ENCODE results near the gene RRP8. TPM values are rescaled to one million over a fixed set of nuclear protein-coding genes. Genes with fewer than 3 reads are reported as not detected.

Gene RRP8
- total RNA-seq, 1 experiment from 2014 or later = 10.1 TPM

DNA sequence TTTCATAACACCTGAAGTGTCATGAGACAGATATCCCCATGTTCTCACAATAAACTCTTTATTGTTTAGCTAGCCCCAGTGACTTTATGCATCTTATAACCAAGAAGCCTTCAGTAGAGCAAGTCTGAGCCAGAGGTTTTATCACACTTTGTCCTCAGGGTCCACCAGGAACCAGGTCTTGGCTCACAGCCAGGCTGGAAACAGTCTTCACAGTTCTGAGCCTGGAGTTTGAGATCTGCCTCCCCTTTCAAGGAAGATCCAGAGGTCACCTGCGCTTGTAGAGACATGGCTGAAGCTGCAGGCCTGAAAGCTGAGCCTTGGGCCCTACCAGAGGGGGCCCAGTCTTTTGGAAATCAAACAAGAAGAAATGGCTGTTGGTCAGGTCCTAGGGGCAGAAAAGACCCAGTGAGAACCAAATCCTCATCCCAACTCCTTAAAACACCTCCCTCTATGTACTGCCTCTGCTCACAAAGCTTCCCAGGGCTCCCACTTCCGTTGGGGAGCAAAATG, 3.5 kb downstream of the RRP8 start:
- intact Hi-C loops (cut with micrococcal nuclease; ENCODE audit: unreplicated experiment) = loop anchor here (5.0 to 10.0 kb wide), 2 partner anchors 125 to 208 kb away; partner anchors contain the start of genes SMPD1 and TRIM3
- no peak overlapping the region for H3K4me2 ChIP-seq
- DNase-seq = no peak
- H3K4me3 ChIP-seq = no peak overlapping the region
- H3K9me3 ChIP-seq (ENCODE audit: insufficient read depth, low read depth) = no peaks in the 10 kb centered on the region
- H4K20me1 ChIP-seq (ENCODE audit: insufficient read depth) = no peaks in the 10 kb centered on the region
- no peaks in the 10 kb centered on the region for H3K27me3 ChIP-seq (ENCODE audit: insufficient read depth, low read depth)
- no peak for TF ChIP-seq EZH2 (IDR thresholded peaks at IDR 0.05; ENCODE audit: low read depth)
- TF ChIP-seq, protein P1, sequence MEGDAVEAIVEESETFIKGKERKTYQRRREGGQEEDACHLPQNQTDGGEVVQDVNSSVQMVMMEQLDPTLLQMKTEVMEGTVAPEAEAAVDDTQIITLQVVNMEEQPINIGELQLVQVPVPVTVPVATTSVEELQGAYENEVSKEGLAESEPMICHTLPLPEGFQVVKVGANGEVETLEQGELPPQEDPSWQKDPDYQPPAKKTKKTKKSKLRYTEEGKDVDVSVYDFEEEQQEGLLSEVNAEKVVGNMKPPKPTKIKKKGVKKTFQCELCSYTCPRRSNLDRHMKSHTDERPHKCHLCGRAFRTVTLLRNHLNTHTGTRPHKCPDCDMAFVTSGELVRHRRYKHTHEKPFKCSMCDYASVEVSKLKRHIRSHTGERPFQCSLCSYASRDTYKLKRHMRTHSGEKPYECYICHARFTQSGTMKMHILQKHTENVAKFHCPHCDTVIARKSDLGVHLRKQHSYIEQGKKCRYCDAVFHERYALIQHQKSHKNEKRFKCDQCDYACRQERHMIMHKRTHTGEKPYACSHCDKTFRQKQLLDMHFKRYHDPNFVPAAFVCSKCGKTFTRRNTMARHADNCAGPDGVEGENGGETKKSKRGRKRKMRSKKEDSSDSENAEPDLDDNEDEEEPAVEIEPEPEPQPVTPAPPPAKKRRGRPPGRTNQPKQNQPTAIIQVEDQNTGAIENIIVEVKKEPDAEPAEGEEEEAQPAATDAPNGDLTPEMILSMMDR (conservative IDR thresholded peaks at IDR 0.05) = no peak
- no peaks in the 10 kb centered on the region for H3K9me2 ChIP-seq (ENCODE audit: insufficient read depth)
- no peak overlapping the region for H2AFZ ChIP-seq
- ChIA-PET CTCF (no interaction called here), POLR2A (ENCODE audit: unreplicated experiment) (interaction anchor here (0.6 kb wide), 1 partner anchor 81 kb away, joined by 3 read pairs; no protein-coding TSS in a partner anchor)
- no TSS peak for BruUV-seq (replicated peaks)
- no peaks in the 10 kb centered on the region for H3F3A ChIP-seq (ENCODE audit: insufficient read depth, low read depth)
- H3K79me2 ChIP-seq (ENCODE audit: low read depth) = peaks cover 35% of the 10 kb centered on the region
- 0 out of 2 replicates have a peak, but pooled peaks cover 6% of the 10 kb centered on the region for H3K36me3 ChIP-seq (ENCODE audit: low read depth)
- H3K27ac ChIP-seq = no peak overlapping the region
- H3K4me1 ChIP-seq (replicated peaks; ENCODE audit: insufficient read depth) = peaks cover 6% of the 10 kb centered on the region

DNA sequence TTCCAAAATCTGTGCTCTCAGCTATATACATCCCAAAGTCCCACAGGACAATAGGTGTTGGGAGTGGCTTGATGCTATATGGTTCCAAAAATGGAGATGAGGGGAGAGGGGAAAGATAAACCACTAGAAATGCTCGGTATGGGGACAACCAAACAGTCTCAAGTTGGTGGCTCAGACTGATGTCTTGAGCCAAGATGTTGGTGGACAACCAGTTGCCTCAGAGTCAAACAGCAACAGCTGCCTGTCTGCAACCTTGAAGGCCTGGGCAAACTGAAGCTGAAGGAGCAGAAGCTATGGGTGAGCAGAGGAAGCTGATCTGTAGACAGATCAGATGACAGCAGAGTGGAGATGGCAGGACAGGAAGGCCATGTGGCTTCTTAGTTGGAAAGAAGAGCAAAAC, 4.0 kb downstream of the RRP8 start:
- no peak overlapping the region for H3K27ac ChIP-seq
- 0 out of 2 replicates have a peak, but pooled peaks cover 6% of the 10 kb centered on the region for H3K36me3 ChIP-seq (ENCODE audit: low read depth)
- no peaks in the 10 kb centered on the region for H3K9me3 ChIP-seq (ENCODE audit: insufficient read depth, low read depth)
- POLR2A ChIA-PET (ENCODE audit: unreplicated experiment) = interaction anchor here (0.6 kb wide), 1 partner anchor 81 kb away, joined by 3 read pairs; no protein-coding TSS in a partner anchor
- H4K20me1 ChIP-seq (ENCODE audit: insufficient read depth) = no peaks in the 10 kb centered on the region
- DNase-seq = no peak
- no peaks in the 10 kb centered on the region for H3K27me3 ChIP-seq (ENCODE audit: insufficient read depth, low read depth)
- CTCF ChIA-PET = no interaction called here
- H3K4me2 ChIP-seq = no peak overlapping the region
- H3K9me2 ChIP-seq (ENCODE audit: insufficient read depth) = no peaks in the 10 kb centered on the region
- TF ChIP-seq, protein P1 (conservative IDR thresholded peaks at IDR 0.05) = no peak
- no peak for TF ChIP-seq EZH2 (IDR thresholded peaks at IDR 0.05; ENCODE audit: low read depth)
- no TSS peak for BruUV-seq (replicated peaks)
- intact Hi-C loops (cut with micrococcal nuclease; ENCODE audit: unreplicated experiment) = no loop called here
- H3K4me3 ChIP-seq = no peak overlapping the region
- no peaks in the 10 kb centered on the region for H3F3A ChIP-seq (ENCODE audit: insufficient read depth, low read depth)
- no peak overlapping the region for H2AFZ ChIP-seq
- H3K4me1 ChIP-seq (replicated peaks; ENCODE audit: insufficient read depth) = peaks cover 1% of the 10 kb centered on the region; the same call in 1 of the 2 replicates
- peaks cover 30% of the 10 kb centered on the region for H3K79me2 ChIP-seq (ENCODE audit: low read depth)

GRCh38 chr11:6598555-6598954, 4.9 kb downstream of the RRP8 start:
- POLR2A ChIA-PET (ENCODE audit: unreplicated experiment) = no interaction called here

More at GRCh38 chr11:6598555-6598954, 4.9 kb downstream of the RRP8 start:
- Histone ChIP-seq H2AFZ (no peak overlapping the region), H3K27me3 (ENCODE audit: insufficient read depth, low read depth) (no peaks in the 10 kb centered on the region), H3F3A (ENCODE audit: insufficient read depth, low read depth) (no peaks in the 10 kb centered on the region), H3K9me3 (ENCODE audit: insufficient read depth, low read depth) (no peaks in the 10 kb centered on the region), H3K4me3 (no peak overlapping the region), H3K36me3 (ENCODE audit: low read depth) (0 out of 2 replicates have a peak, but pooled peaks cover 6% of the 10 kb centered on the region), H3K4me1 (replicated peaks; ENCODE audit: insufficient read depth) (no peaks in the 10 kb centered on the region; the same call in 1 of the 2 replicates), H3K4me2 (no peak overlapping the region), H3K79me2 (ENCODE audit: low read depth) (peaks cover 22% of the 10 kb centered on the region), H3K27ac (no peak overlapping the region), H4K20me1 (ENCODE audit: insufficient read depth) (no peaks in the 10 kb centered on the region), H3K9me2 (ENCODE audit: insufficient read depth) (no peaks in the 10 kb centered on the region)
- DNase-seq = no peak
- BruUV-seq (replicated peaks) = no TSS peak
- CTCF ChIA-PET = no interaction called here
- intact Hi-C loops (cut with micrococcal nuclease; ENCODE audit: unreplicated experiment) = no loop called here
- TF ChIP-seq, protein P1 (conservative IDR thresholded peaks at IDR 0.05) = no peak
- TF ChIP-seq EZH2 (IDR thresholded peaks at IDR 0.05; ENCODE audit: low read depth) = no peak
